HCT116 (cell line): ENCODE results near the gene BSN. TPM values are rescaled to one million over a fixed set of nuclear protein-coding genes. Genes with fewer than 3 reads are reported as not detected.

Source experiments
- ATAC-seq: fragments of 200-7000 bp; cut with Tn5 transposase; 2 replicates; pipeline ENCODE4 v1.9.1; 2020; ENCODE audit warnings: mild to moderate bottlenecking, moderate library complexity
- BruUV-seq: library from RNA; stranded (reverse); fragments of 400-500 nt; replicated peaks from 2 replicates; lab custom pipeline; 2021; lab: Mats Ljungman, UMichigan
- CTCF ChIA-PET: fragments of 300-600 bp; sonication (Branson Sonifier 250); formaldehyde crosslinking; loops from one replicate; lab custom pipeline; 2021; ENCODE audit warnings: antibody characterized with exemption; lab: Charles Lee
- POLR2A ChIA-PET: fragments of 300-600, 350-600 bp; sonication (Branson Sonifier 250); formaldehyde crosslinking; loops from one replicate; lab custom pipeline; 2021; ENCODE audit warnings: antibody characterized with exemption; lab: Charles Lee
- RAD21 ChIA-PET, 2 experiments: fragments of 300-600 bp; sonication (Branson Sonifier 250); formaldehyde crosslinking; loops; one replicate each; lab custom pipeline; 2023; ENCODE audit warnings: low total read pairs in 2 of 2; ENCODE audit not compliant: uncharacterized antibody in 2 of 2, unreplicated experiment in 2 of 2, low non-redundant PET in 1 of 2; lab: Charles Lee
- DNase-seq: peaks from one replicate; pipeline ENCODE4 v3.0.0-alpha.2; 2010; ENCODE audit warnings: low read depth, low spot score
- H2AFZ ChIP-seq: fragments of 200-600 bp; shearing (Covaris generic), sonication (generic); 2 replicates; pipeline ENCODE4 v1.6.1; 2017; ENCODE audit warnings: low read depth, mixed run types, mixed read lengths, antibody characterized with exemption, low read length; ENCODE audit not compliant: poor library complexity, severe bottlenecking
- H3K27ac ChIP-seq: 2 replicates; pipeline ENCODE4 v1.5.1; 2012; ENCODE audit warnings: low read depth, low read length
- H3K27me3 ChIP-seq: fragments of 200-600 bp; sonication (generic); 2 replicates; pipeline ENCODE4 v1.6.1; 2016; ENCODE audit warnings: mixed run types, low read length, mixed read lengths; ENCODE audit not compliant: insufficient read depth
- H3K36me3 ChIP-seq, 2 experiments: fragments of 200-500 bp in 1 of 2; fragments of 200-600 bp in 1 of 2; sonication (Bioruptor generic) in 1 of 2; sonication (generic) in 1 of 2; 2 replicates each; pipeline versions ENCODE4 v1.5.1 to v1.6.1; 2014 to 2016; ENCODE audit warnings: low read length in 2 of 2, inconsistent platforms in 1 of 2, mixed read lengths in 1 of 2, mixed run types in 1 of 2; ENCODE audit not compliant: insufficient read depth in 2 of 2, control insufficient read depth in 1 of 2
- H3K4me1 ChIP-seq, 2 experiments: fragments of 200-600 bp in 1 of 2; sonication (generic) in 1 of 2; 2 replicates each; pipeline versions ENCODE4 v1.5.1 to v1.6.1; 2012 to 2017; ENCODE audit warnings: low read length in 2 of 2, inconsistent platforms in 1 of 2, mild to moderate bottlenecking in 1 of 2, mixed read lengths in 1 of 2, mixed run types in 1 of 2, moderate library complexity in 1 of 2; ENCODE audit not compliant: insufficient read depth in 2 of 2, control insufficient read depth in 1 of 2
- H3K4me2 ChIP-seq: fragments of 200-600 bp; sonication (generic); 2 replicates; pipeline ENCODE4 v1.6.1; 2017; ENCODE audit warnings: mixed run types, low read length, mixed read lengths
- H3K4me3 ChIP-seq, 2 experiments: fragments of 200-600 bp in 1 of 2; sonication (generic) in 1 of 2; replicated peaks in 1 of 2; 2 replicates each; pipeline ENCODE4 v1.5.1; 2011 to 2016; ENCODE audit warnings: low read length in 2 of 2, control low read depth in 1 of 2, low read depth in 1 of 2, mild to moderate bottlenecking in 1 of 2, mixed read lengths in 1 of 2, mixed run types in 1 of 2
- H3K79me2 ChIP-seq: fragments of 200-600 bp; sonication (generic); 2 replicates; pipeline ENCODE4 v1.6.1; 2017; ENCODE audit warnings: mild to moderate bottlenecking, mixed run types, low read length, moderate library complexity, mixed read lengths; ENCODE audit not compliant: insufficient read depth
- H3K9ac ChIP-seq: fragments of 200-600 bp; sonication (generic); 2 replicates; pipeline ENCODE4 v1.6.1; 2016; ENCODE audit warnings: low read length, mixed read lengths
- H3K9me2 ChIP-seq: fragments of 200-600 bp; sonication (generic), shearing (Covaris generic); 2 replicates; pipeline ENCODE4 v1.6.1; 2017; ENCODE audit warnings: mixed run types, mild to moderate bottlenecking, moderate library complexity; ENCODE audit not compliant: insufficient read depth
- H3K9me3 ChIP-seq, 2 experiments: fragments of 200-500 bp in 1 of 2; fragments of 200-600 bp in 1 of 2; sonication (Bioruptor generic) in 1 of 2; sonication (generic) in 1 of 2; 2 replicates each; pipeline ENCODE4 v1.6.1; 2014 to 2017; ENCODE audit warnings: low read length in 2 of 2, mixed read lengths in 2 of 2, inconsistent platforms in 1 of 2, low read depth in 1 of 2, mild to moderate bottlenecking in 1 of 2, mixed run types in 1 of 2, moderate library complexity in 1 of 2; ENCODE audit not compliant: control insufficient read depth in 1 of 2, insufficient read depth in 1 of 2
- H4K20me1 ChIP-seq: fragments of 200-600 bp; sonication (generic), shearing (Covaris generic); 2 replicates; pipeline ENCODE4 v1.6.1; 2017; ENCODE audit warnings: mixed run types, mild to moderate bottlenecking, moderate library complexity; ENCODE audit not compliant: insufficient read depth
- CBX3 ChIP-seq: IDR thresholded peaks from 2 replicates; pipeline ENCODE4 v1.6.1; 2012; ENCODE audit warnings: low read depth
- CEBPB ChIP-seq: IDR thresholded peaks from 2 replicates; pipeline ENCODE4 v1.6.1; 2012; ENCODE audit warnings: low read depth
- EGR1 ChIP-seq: IDR thresholded peaks from 2 replicates; pipeline ENCODE4 v1.6.1; 2012; ENCODE audit warnings: low read depth
- EZH2phosphoT487 ChIP-seq: fragments of 200-600 bp; IDR thresholded peaks from 2 replicates; pipeline ENCODE4 v1.6.1; 2018; ENCODE audit warnings: antibody characterized with exemption, borderline replicate concordance
- FOSL1 ChIP-seq: IDR thresholded peaks from 2 replicates; pipeline ENCODE4 v1.6.1; 2012; ENCODE audit warnings: low read depth
- JUND ChIP-seq: IDR thresholded peaks from 2 replicates; pipeline ENCODE4 v1.6.1; 2012
- POLR2AphosphoS5 ChIP-seq: IDR thresholded peaks from 2 replicates; pipeline ENCODE4 v1.6.1; 2011; ENCODE audit warnings: mild to moderate bottlenecking, low read depth, low read length, moderate library complexity
- RAD21 ChIP-seq: IDR thresholded peaks from 2 replicates; pipeline ENCODE4 v1.6.1; 2012; ENCODE audit warnings: low read depth, mild to moderate bottlenecking
- REST ChIP-seq: IDR thresholded peaks from 2 replicates; pipeline ENCODE4 v1.6.1; 2012; ENCODE audit warnings: low read depth
- SRF ChIP-seq: IDR thresholded peaks from 2 replicates; pipeline ENCODE4 v1.6.1; 2012; ENCODE audit warnings: low read depth
- TCF7L2 ChIP-seq: IDR thresholded peaks from 2 replicates; pipeline ENCODE4 v1.7.0; 2011; ENCODE audit warnings: borderline replicate concordance, inconsistent platforms; ENCODE audit not compliant: insufficient read depth, insufficient read length; ENCODE audit errors: extremely low read depth
- YY1 ChIP-seq: IDR thresholded peaks from 2 replicates; pipeline ENCODE4 v1.6.1; 2011; ENCODE audit warnings: low read length, low read depth, moderate library complexity, mild to moderate bottlenecking; ENCODE audit not compliant: insufficient replicate concordance; ENCODE audit errors: extremely low read depth
- ZBTB33 ChIP-seq: IDR thresholded peaks from 2 replicates; pipeline ENCODE4 v1.6.1; 2011; ENCODE audit warnings: mild to moderate bottlenecking, low read length, moderate library complexity; ENCODE audit not compliant: insufficient replicate concordance; ENCODE audit errors: extremely low read depth
- ZFX ChIP-seq: fragments of 450-650 bp; IDR thresholded peaks from 2 replicates; pipeline ENCODE4 v1.6.1; 2017
- intact Hi-C: fragments of 100-400 bp; cut with micrococcal nuclease; formaldehyde crosslinking; loops from 2 replicates; pipeline ENCODE4 v1.10.0; 2022
- total RNA-seq: library from RNA; stranded (reverse); gene quantifications from one replicate; pipeline ENCODE4 v1.2.1, GENCODE V29; 2021; ENCODE audit not compliant: unreplicated experiment
- TF ChIP-seq, protein P1 (sequence below): IDR thresholded peaks from 2 replicates; pipeline ENCODE4 v1.6.1; 2012

The BSN gene
- total RNA-seq, 1 experiment from 2014 or later = 1.5 TPM

- TF ChIP-seq REST = no peak
- no peak for TF ChIP-seq SRF
Measured at GRCh38 chr3:49619649-49620048, 65.4 kb downstream of the BSN start (continued).

- Histone ChIP-seq H3K4me1 (peaks cover 0 to 5% of the 10 kb centered on the region in 2 experiments; a peak in 1 of 4 replicates), H3K36me3 (no peaks in the 10 kb centered on the region), H3K9me3 (no peaks in the 10 kb centered on the region), H3K4me3 (no peak overlapping the region), H3K79me2 (no peaks in the 10 kb centered on the region), H3K27ac (no peak overlapping the region), H4K20me1 (no peaks in the 10 kb centered on the region), H2AFZ (no peak overlapping the region), H3K9me2 (no peaks in the 10 kb centered on the region), H3K27me3 (no peaks in the 10 kb centered on the region), H3K4me2 (no peak overlapping the region), H3K9ac (no peak overlapping the region)
- CTCF ChIA-PET = no interaction called here
- DNase-seq (no peak), ATAC-seq (no peak)
- intact Hi-C loops = no loop called here
- TF ChIP-seq ZFX = no peak
- TF ChIP-seq, protein P1, sequence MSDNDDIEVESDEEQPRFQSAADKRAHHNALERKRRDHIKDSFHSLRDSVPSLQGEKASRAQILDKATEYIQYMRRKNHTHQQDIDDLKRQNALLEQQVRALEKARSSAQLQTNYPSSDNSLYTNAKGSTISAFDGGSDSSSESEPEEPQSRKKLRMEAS = no peak
- TF ChIP-seq FOSL1 = no peak
- no peak for TF ChIP-seq POLR2AphosphoS5
- no peak for TF ChIP-seq JUND
- TF ChIP-seq EZH2phosphoT487 = no peak
- TF ChIP-seq REST = no peak
- TF ChIP-seq TCF7L2 = no peak
- no peak for TF ChIP-seq CBX3
- no peak for TF ChIP-seq CEBPB
- no peak for TF ChIP-seq ZBTB33
- no peak for TF ChIP-seq YY1
- no peak for TF ChIP-seq SRF
- no peak for TF ChIP-seq RAD21
- TF ChIP-seq EGR1 = no peak
- BruUV-seq = no TSS peak
- POLR2A ChIA-PET = no interaction called here
- RAD21 ChIA-PET = no interaction called here
Measured at GRCh38 chr3:49620728-49621127, 66.5 kb downstream of the BSN start.
